Duodenal mucosa (tissue), 2 donors: Measurements from ENCODE around the gene CCSAP.
"Not testable (repeated sequence)": the region's sequence is repeated elsewhere in the genome, so short reads cannot be mapped to it uniquely, and the experiment has no call there.

Source experiments
- H3K27ac ChIP-seq: one replicate; pipeline ENCODE4 v1.7.0; 2013; ENCODE audit warnings: low read depth, low read length
- H3K27me3 ChIP-seq, 2 donors: one replicate each; pipeline ENCODE4 v1.7.0; 2013; ENCODE audit warnings: low read length in 2 of 2, control low read depth in 1 of 2; ENCODE audit not compliant: insufficient read depth in 2 of 2, control insufficient read depth in 1 of 2
- H3K36me3 ChIP-seq, 2 donors: one replicate each; pipeline ENCODE4 v1.7.0; 2013; ENCODE audit warnings: low read length in 2 of 2, control low read depth in 1 of 2; ENCODE audit not compliant: insufficient read depth in 2 of 2, control insufficient read depth in 1 of 2
- H3K4me1 ChIP-seq, 2 donors: one replicate each; pipeline ENCODE4 v1.7.0; 2013; ENCODE audit warnings: low read length in 2 of 2, control low read depth in 1 of 2; ENCODE audit not compliant: insufficient read depth in 2 of 2, control insufficient read depth in 1 of 2
- H3K4me3 ChIP-seq, 2 donors: one replicate each; pipeline ENCODE4 v1.7.0; 2013; ENCODE audit warnings: low read length in 2 of 2, low read depth in 1 of 2
- H3K9ac ChIP-seq, 2 donors: one replicate each; pipeline ENCODE4 v1.7.0; 2013; ENCODE audit warnings: low read length in 2 of 2, low read depth in 1 of 2
- H3K9me3 ChIP-seq, 2 donors: one replicate each; pipeline ENCODE4 v1.7.0; 2013; ENCODE audit warnings: low read length in 2 of 2, control low read depth in 1 of 2; ENCODE audit not compliant: control insufficient read depth in 1 of 2

CCSAP gene

DNA sequence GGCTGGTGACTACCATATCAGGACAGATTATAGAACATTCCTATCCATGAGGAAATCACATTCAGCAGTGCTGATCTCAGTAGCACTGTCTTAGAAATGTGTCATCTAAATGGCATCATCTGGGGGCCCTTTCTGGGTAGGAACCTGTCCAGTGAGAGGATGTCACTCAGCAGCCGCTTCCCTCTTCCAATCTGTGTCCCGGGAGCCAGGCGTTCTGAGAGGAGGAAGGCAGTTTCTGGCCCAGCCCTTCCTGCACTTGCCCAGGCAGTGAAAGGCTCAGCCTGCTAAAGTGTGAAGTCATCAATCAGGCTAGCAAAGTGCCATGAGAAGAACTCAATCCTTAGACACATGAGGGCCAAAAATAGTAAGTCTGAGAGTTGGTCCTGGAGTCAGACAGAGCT, 46.3 kb downstream of the CCSAP start:
- Histone ChIP-seq H3K4me3 (no peak overlapping the region), H3K4me1 (no peaks in the 10 kb centered on the region), H3K36me3 (peaks cover 37 to 68% of the 10 kb centered on the region in 2 donors), H3K27ac (no peak overlapping the region), H3K27me3 (no peaks in the 10 kb centered on the region), H3K9me3 (no peaks in the 10 kb centered on the region), H3K9ac (no peak overlapping the region)

DNA sequence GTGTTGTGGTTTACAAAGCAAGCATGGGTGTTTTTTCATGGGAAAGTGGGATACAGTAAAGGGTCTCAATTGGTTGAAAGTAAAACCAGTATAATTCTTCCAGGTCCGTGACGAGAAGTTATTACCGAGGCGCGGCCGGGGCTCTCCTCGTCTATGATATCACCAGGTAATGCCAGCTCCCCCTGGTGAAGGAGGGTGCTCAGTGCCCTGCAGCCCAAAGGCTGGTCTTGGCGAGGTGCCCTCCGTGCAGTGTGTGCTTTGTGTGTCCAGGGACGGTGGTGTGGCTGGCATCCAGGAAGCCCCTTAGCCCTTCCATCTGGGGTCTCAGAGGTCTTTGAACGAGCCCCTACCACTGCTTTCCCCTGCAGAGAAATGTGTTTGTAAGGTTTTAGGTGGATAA, 47.1 kb downstream of the CCSAP start:
- Histone ChIP-seq H3K36me3 (peaks cover 38 to 70% of the 10 kb centered on the region in 2 donors), H3K9me3 (no peaks in the 10 kb centered on the region), H3K4me1 (no peaks in the 10 kb centered on the region), H3K9ac (no peak overlapping the region), H3K27ac (no peak overlapping the region), H3K27me3 (no peaks in the 10 kb centered on the region), H3K4me3 (no peak overlapping the region)

DNA sequence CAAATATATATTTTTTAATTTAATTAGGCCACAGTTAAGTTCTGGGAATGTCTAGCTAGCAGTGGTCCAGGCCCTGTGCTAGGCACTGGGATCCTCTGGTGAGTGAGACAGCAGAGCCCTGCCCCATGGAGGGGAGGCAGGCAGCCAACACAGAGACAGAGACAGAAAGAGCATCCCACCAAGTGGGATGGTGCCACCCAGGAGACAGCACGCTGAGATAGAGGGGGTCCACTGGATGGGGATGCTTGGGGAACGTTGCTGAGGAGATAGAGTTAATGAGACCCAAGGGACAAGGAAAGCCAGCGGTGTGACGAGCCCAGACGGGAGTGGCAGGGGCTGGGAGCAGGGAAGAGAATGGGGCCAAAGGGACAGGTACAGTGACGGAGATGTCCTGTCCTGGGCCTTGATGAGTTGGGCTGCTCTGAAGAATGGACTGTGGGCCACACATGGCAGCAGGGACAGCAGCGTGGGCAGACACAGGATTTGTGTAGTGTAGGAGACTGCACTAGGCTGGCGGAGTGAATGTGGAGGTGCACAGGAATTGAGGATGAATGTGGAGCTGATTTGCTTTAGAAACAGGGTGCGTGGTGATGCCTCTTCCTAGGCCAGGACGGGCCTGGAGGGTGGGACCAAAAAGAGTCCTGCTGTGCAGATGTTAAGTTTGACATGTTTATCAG, 49.2 kb downstream of the CCSAP start:
- Histone ChIP-seq H3K36me3 (peaks cover 23 to 67% of the 10 kb centered on the region in 2 donors), H3K4me3 (no peak overlapping the region), H3K9ac (no peak overlapping the region), H3K27ac (no peak overlapping the region), H3K4me1 (no peaks in the 10 kb centered on the region), H3K27me3 (no peaks in the 10 kb centered on the region), H3K9me3 (no peaks in the 10 kb centered on the region)

DNA sequence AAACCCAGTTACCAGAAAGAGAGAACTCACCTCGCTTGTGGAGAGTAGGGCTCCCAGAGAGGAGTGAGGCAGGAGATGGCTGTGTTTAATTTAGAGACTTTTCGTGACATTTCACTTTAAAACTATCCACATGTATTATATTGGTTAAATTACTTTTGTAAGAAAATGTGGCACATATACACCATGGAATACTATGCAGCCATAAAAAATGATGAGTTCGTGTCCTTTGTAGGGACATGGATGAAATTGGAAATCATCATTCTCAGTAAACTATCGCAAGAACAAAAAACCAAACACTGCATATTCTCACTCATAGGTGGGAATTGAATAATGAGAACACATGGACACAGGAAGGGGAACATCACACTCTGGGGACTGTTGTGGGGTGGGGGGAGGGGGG, 51.2 kb downstream of the CCSAP start:
- H3K27ac ChIP-seq, H3K9ac ChIP-seq, H3K4me3 ChIP-seq, H3K27me3 ChIP-seq, H3K4me1 ChIP-seq, H3K9me3 ChIP-seq: not testable (repeated sequence)
- H3K36me3 ChIP-seq, result peaks cover 21 to 52% of the 10 kb centered on the region in 2 donors

DNA sequence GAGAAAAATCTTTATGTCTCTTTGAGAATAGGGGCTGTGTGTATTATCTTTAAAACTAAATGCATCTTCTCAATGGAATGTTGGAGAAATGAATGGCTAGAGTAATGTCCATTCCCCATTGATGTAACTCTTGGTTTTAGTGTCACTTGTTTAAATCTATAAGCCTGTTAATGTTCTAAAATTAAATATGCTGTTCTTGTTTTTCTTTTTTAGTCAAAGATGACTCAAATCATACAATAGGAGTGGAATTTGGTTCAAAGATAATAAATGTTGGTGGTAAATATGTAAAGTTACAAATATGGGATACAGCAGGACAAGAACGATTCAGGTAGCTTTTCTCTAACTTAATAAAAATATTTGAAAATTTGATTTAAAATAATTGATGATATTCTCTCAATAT, 54.3 kb downstream of the CCSAP start:
- Histone ChIP-seq H3K9ac (no peak overlapping the region), H3K27me3 (no peaks in the 10 kb centered on the region), H3K4me1 (peaks cover 0 to 7% of the 10 kb centered on the region in 2 donors), H3K9me3 (no peaks in the 10 kb centered on the region), H3K4me3 (no peak overlapping the region), H3K36me3 (peaks cover 12 to 38% of the 10 kb centered on the region in 2 donors), H3K27ac (no peak overlapping the region)

DNA sequence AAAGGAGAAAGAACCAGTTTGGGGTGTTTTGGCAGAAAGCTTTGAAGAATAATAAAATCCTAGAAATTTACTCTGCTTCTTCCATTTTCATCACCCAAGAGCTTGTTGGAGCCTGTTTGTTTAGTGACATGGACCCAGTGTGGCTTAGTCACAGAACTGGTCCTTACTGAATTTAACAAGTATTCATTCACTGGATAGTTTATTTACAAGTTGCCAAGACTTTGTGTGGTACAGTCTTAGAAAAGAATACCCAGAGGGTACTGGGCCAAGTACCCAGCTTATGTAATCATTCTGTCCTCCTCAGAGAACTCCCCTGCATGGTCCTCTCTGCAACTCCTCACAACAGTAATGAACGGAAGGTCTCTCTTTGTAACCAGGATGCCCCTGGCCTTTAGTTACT, 55.6 kb downstream of the CCSAP start:
- Histone ChIP-seq H3K36me3 (peaks cover 5 to 32% of the 10 kb centered on the region in 2 donors), H3K27me3 (no peaks in the 10 kb centered on the region), H3K9me3 (no peaks in the 10 kb centered on the region), H3K27ac (no peak overlapping the region), H3K9ac (no peak overlapping the region), H3K4me3 (no peak overlapping the region), H3K4me1 (peaks cover 0 to 7% of the 10 kb centered on the region in 2 donors)

DNA sequence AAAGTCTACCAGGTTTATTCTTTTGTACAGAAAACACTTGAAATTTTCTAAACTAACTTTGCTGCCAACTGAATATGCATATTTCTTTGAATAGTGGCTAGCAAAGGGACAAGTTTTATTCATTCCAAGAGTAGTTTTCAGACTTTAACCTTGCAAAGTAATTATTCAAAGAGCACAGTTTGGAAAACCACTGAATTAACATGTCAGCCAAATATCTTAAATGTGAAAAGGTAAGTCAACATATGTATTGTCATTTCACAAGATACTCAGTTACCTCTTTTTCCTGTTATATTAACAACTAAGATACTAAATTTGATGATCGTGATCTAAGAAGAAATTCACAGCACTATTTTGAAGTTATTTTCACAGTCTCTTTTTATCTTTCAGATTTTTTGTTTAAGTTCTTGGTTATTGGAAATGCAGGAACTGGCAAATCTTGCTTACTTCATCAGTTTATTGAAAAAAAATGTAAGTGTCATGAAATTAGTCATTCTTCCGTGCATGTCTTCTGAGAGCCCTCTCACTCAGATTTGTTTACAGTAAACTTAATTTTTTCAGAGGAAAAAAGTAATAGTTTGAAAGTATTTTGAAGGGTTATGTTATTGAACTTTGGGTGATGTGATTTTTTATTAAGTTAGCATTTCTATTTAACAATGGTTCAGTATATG, 56.6 kb downstream of the CCSAP start:
- Histone ChIP-seq H3K9ac (no peak overlapping the region), H3K9me3 (no peaks in the 10 kb centered on the region), H3K27ac (no peak overlapping the region), H3K4me1 (peaks cover 0 to 7% of the 10 kb centered on the region in 2 donors), H3K36me3 (peaks cover 5 to 26% of the 10 kb centered on the region in 2 donors), H3K27me3 (no peaks in the 10 kb centered on the region), H3K4me3 (no peak overlapping the region)

DNA sequence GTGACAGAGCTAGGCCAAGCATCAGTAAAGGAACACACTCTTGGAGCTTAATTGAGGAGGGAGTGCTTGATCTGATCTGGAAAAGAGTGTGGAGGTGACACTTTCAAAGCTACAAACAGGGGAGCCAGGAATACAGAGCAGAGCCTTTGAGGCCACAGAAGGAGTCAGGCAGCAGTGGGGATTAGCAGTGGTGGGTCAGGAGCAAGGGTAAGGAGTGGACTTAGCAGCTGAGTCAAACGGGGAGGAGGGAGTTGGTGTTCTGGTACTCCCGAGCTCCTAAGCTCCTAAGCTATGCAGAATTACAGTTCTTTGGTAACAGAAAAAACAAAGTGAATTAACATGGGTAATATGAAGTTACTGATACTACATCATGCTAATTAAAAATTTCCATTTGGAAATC, 57.4 kb downstream of the CCSAP start:
- no peaks in the 10 kb centered on the region for H3K27me3 ChIP-seq
- H3K36me3 ChIP-seq, result peaks cover 0 to 18% of the 10 kb centered on the region in 2 donors
- H3K4me3 ChIP-seq, result no peak overlapping the region
- H3K9me3 ChIP-seq, result no peaks in the 10 kb centered on the region
- peaks cover 0 to 10% of the 10 kb centered on the region in 2 donors for H3K4me1 ChIP-seq
- no peak overlapping the region for H3K27ac ChIP-seq
- no peak overlapping the region for H3K9ac ChIP-seq

DNA sequence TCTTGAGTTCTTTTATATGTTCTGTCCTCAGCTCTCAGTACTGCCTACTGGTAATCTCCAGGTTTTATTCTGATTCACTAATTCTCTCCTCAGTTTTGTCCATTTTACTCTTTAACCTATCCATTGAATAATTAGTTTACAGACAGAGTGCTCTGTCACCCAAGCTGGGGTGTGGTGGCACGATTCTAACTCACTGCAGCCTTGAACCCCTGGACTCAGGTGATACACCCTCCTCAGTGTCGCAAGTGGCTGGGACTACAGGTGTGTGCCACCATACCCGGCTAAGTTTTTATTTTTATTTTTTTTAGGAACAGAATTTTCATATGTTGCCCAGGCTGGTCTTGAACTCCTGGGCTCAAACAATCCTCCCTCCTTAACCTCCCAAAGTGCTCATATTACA, 58.0 kb downstream of the CCSAP start:
- peaks cover 0 to 13% of the 10 kb centered on the region in 2 donors for H3K36me3 ChIP-seq
- peaks cover 0 to 10% of the 10 kb centered on the region in 2 donors for H3K4me1 ChIP-seq
- H3K27me3 ChIP-seq, result no peaks in the 10 kb centered on the region
- no peak overlapping the region for H3K27ac ChIP-seq
- no peak overlapping the region for H3K9ac ChIP-seq
- H3K9me3 ChIP-seq, result no peaks in the 10 kb centered on the region
- no peak overlapping the region for H3K4me3 ChIP-seq

DNA sequence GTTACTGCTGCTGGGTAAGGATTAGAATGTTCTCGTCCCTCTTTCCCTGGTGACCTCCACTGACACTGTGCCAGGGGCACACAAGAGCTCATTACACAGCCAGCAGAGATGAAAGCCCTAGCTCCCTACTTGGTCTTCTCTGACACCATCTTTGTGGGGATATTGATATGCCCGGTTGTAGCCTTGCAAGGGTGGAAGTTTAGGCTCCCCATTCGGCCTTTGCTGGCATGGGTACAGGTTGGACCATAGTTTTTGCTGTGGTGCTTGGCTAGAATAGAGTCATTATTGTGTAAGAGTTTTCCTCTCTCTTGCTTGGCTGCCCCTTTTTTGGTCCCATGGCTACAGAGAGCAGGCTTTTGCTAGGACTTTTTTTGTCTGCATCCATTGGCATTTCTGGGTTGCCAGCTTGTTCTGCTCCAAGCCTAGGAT, 59.6 kb downstream of the CCSAP start:
- peaks cover 0 to 4% of the 10 kb centered on the region in 2 donors for H3K36me3 ChIP-seq
- no peak overlapping the region for H3K27ac ChIP-seq
- H3K4me3 ChIP-seq, result no peak overlapping the region
- no peaks in the 10 kb centered on the region for H3K9me3 ChIP-seq
- H3K27me3 ChIP-seq, result no peaks in the 10 kb centered on the region
- peaks cover 0 to 16% of the 10 kb centered on the region in 2 donors for H3K4me1 ChIP-seq
- no peak overlapping the region for H3K9ac ChIP-seq
